Measurements from ENCODE around the gene MYH3. TPM values are rescaled to one million over a fixed set of nuclear protein-coding genes. Genes with fewer than 3 reads are reported as not detected.

The MYH3 gene
- total and polyA plus RNA-seq, 10 of the 15 experiments (the other 5 are each of a cell fraction or from before 2014, with no cell fraction given) = 0.14 to 1.4 (median 0.71) TPM

GRCh38 chr17:10635290-10635689, 21.8 kb downstream of the MYH3 start:
- no peaks in the 10 kb centered on the region for H4K20me1 ChIP-seq (ENCODE audit: control insufficient read depth, insufficient read depth)
- no peak overlapping the region for H3K9ac ChIP-seq (ENCODE audit: control insufficient read depth, insufficient read depth, low read length)
- no peaks in the 10 kb centered on the region; a peak in 1 of 4 replicates for H3K36me3 ChIP-seq (ENCODE audit: control insufficient read depth in 2 of 2, insufficient read depth in 2 of 2, low read length in 1 of 2)
- no peak for ATAC-seq
- DNase-seq (ENCODE audit: low read depth, low spot score) = no peak
- 94% methylated on average over 14 of the region's 14 CpGs for WGBS (ENCODE audit: insufficient coverage, insufficient replicate concordance, low lambda C conversion rate, missing lambda C conversion rate)
- H3K27ac ChIP-seq (ENCODE audit: control insufficient read depth, insufficient read depth) = no peak overlapping the region
- no peaks in the 10 kb centered on the region for H3K79me2 ChIP-seq (ENCODE audit: control insufficient read depth, insufficient read depth, low read length)
- POLR2A ChIA-PET = no interaction called here
- H3K4me2 ChIP-seq (ENCODE audit: control insufficient read depth, insufficient read depth) = no peak overlapping the region
- no peak overlapping the region for H3K4me3 ChIP-seq
- peaks cover 21% of the 10 kb centered on the region for H3K4me1 ChIP-seq (ENCODE audit: control insufficient read depth, insufficient read depth, low read length)
- SMC1A ChIA-PET (ENCODE audit: uncharacterized antibody, unreplicated experiment) = interaction anchor here (1.2 kb wide), 1 partner anchor 12 kb away, joined by 4 read pairs; no protein-coding TSS in a partner anchor
- intact Hi-C loops (cut with micrococcal nuclease; ENCODE audit: unreplicated experiment) (loop anchor here (10.0 kb wide), 1 partner anchor 100 kb away; the partner anchor contains the start of gene TMEM220), in situ Hi-C loops (cut with MboI) (loop anchor here (25.0 kb wide), 3 partner anchors 502 to 1002 kb away; no protein-coding TSS in a partner anchor)
- RAD21 ChIA-PET (ENCODE audit: unreplicated experiment) = no interaction called here
- no peaks in the 10 kb centered on the region for H3K27me3 ChIP-seq (replicated peaks in 1 of 2; ENCODE audit: control insufficient read depth in 2 of 2, insufficient read depth in 2 of 2, low read length in 1 of 2)
- no TSS peak for BruUV-seq (replicated peaks)
- TF ChIP-seq TCF12 (IDR thresholded peaks at IDR 0.05; ENCODE audit: low read depth, low read length) = no peak
- TF ChIP-seq, protein P1, sequence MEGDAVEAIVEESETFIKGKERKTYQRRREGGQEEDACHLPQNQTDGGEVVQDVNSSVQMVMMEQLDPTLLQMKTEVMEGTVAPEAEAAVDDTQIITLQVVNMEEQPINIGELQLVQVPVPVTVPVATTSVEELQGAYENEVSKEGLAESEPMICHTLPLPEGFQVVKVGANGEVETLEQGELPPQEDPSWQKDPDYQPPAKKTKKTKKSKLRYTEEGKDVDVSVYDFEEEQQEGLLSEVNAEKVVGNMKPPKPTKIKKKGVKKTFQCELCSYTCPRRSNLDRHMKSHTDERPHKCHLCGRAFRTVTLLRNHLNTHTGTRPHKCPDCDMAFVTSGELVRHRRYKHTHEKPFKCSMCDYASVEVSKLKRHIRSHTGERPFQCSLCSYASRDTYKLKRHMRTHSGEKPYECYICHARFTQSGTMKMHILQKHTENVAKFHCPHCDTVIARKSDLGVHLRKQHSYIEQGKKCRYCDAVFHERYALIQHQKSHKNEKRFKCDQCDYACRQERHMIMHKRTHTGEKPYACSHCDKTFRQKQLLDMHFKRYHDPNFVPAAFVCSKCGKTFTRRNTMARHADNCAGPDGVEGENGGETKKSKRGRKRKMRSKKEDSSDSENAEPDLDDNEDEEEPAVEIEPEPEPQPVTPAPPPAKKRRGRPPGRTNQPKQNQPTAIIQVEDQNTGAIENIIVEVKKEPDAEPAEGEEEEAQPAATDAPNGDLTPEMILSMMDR (IDR thresholded peaks at IDR 0.05 in 2 of 3, conservative IDR thresholded peaks at IDR 0.05 in 1 of 3; ENCODE audit: control insufficient read depth in 2 of 3, extremely low read depth in 1 of 3, insufficient read depth in 1 of 3, low read depth in 3 of 3, low read length in 3 of 3) = 0 out of 6 replicates have a peak, but pooled peaks of 1 of the 3 experiments have one; percentile 6
- H2AFZ ChIP-seq (ENCODE audit: control insufficient read depth, low read depth, low read length) = no peak overlapping the region
- no peak for FAIRE-seq
- H3K9me3 ChIP-seq (replicated peaks; ENCODE audit: control insufficient read depth, insufficient read depth, low read length) = no peaks in the 10 kb centered on the region
- CTCF ChIA-PET = interaction anchor here (1.8 to 10.7 kb wide), 3 partner anchors 10 to 66 kb away, joined by 5 to 138 read pairs (median 32); no protein-coding TSS in a partner anchor

Data from GM12878 (cell line).